ENCODE results near the gene BCOR. TPM values are rescaled to one million over a fixed set of nuclear protein-coding genes. Genes with fewer than 3 reads are reported as not detected.

Gene BCOR
- total and polyA plus RNA-seq, 2 of the 4 experiments (the other 2 are of a cell fraction): 7.5 to 9.0 TPM

DNA sequence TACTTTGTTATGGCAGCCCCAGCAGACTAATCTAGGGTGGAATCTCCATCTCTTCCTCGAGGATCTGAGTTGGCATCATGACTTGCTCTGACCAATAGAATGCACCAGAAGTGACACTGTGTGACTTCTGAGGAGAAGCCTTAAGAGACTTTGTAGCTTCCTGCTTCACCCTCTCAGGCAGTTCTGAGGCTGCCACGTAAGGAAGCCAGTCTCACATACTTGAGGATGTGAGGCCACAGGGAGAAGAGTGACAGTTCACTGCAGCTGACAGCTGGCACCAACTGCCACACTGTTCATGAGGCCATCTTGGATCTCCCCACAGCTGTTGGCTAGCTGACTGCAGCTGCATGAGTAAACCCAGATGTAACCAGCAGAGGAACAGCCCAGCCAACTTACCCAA, 29.3 kb upstream of the BCOR start:
- H3K56ac ChIP-seq (ENCODE audit: extremely low read depth, insufficient read depth, low read length): no peak overlapping the region
- ATAC-seq (ENCODE audit: low read depth) (no peak), DNase-seq (no peak)
- H2BK5ac ChIP-seq (ENCODE audit: low read depth, low read length, poor library complexity, severe bottlenecking): no peak overlapping the region
- H2AK5ac ChIP-seq (ENCODE audit: low read depth, low read length): no peak overlapping the region
- H3K4me2 ChIP-seq (ENCODE audit: low read depth, low read length): no peak overlapping the region
- H3K23ac ChIP-seq (ENCODE audit: low read depth, low read length): no peak overlapping the region
- H2AK9ac ChIP-seq (replicated peaks; ENCODE audit: low read depth, low read length, poor library complexity): no peak overlapping the region
- no peak overlapping the region for H4K5ac ChIP-seq (ENCODE audit: low read depth, low read length)
- BruUV-seq (replicated peaks): no TSS peak
- peaks cover 6% of the 10 kb centered on the region for H3K4me1 ChIP-seq (ENCODE audit: control insufficient read depth, insufficient read depth, low read length)
- no peak overlapping the region for H2BK120ac ChIP-seq (ENCODE audit: low read depth, low read length)
- no peaks in the 10 kb centered on the region for H3K79me1 ChIP-seq (ENCODE audit: low read depth in 1 of 2, low read length in 2 of 2)
- no peak overlapping the region for H4K8ac ChIP-seq (ENCODE audit: low read depth in 2 of 2, low read length in 2 of 2)
- dilution Hi-C loops (cut with HindIII; ENCODE audit: low sequenced_read_pairs, unreplicated experiment) (no loop called here), intact Hi-C loops (cut with micrococcal nuclease) (no loop called here), in situ Hi-C loops (cut with MboI; ENCODE audit: low sequenced_read_pairs) (no loop called here)
- no CpG with 5 or more reads among the region's 2 CpGs for WGBS, 2 experiments (ENCODE audit: extremely low coverage in 2 of 2, insufficient read length in 1 of 2)
- no peak overlapping the region for H4K91ac ChIP-seq (ENCODE audit: insufficient read depth, low read depth, low read length)
- H4K20me1 ChIP-seq (ENCODE audit: insufficient read depth, low read length): no peaks in the 10 kb centered on the region
- no peak overlapping the region for H3K4ac ChIP-seq (ENCODE audit: low read depth, low read length)
- H2AFZ ChIP-seq (replicated peaks; ENCODE audit: low read length, poor library complexity): peak overlapping the region; percentile 23
- no peak for TF ChIP-seq CEBPB (IDR thresholded peaks at IDR 0.05; ENCODE audit: low read depth, low read length)
- TF ChIP-seq, protein P1, sequence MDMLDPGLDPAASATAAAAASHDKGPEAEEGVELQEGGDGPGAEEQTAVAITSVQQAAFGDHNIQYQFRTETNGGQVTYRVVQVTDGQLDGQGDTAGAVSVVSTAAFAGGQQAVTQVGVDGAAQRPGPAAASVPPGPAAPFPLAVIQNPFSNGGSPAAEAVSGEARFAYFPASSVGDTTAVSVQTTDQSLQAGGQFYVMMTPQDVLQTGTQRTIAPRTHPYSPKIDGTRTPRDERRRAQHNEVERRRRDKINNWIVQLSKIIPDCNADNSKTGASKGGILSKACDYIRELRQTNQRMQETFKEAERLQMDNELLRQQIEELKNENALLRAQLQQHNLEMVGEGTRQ (IDR thresholded peaks at IDR 0.05; ENCODE audit: low read depth, low read length): no peak
- no peak for TF ChIP-seq RAD21 (IDR thresholded peaks at IDR 0.05; ENCODE audit: low read length)
- no peak for TF ChIP-seq RCOR1 (IDR thresholded peaks at IDR 0.05; ENCODE audit: insufficient replicate concordance, low read length)
- TF ChIP-seq BHLHE40 (IDR thresholded peaks at IDR 0.05; ENCODE audit: low read depth, low read length): no peak
- TF ChIP-seq, protein P2, sequence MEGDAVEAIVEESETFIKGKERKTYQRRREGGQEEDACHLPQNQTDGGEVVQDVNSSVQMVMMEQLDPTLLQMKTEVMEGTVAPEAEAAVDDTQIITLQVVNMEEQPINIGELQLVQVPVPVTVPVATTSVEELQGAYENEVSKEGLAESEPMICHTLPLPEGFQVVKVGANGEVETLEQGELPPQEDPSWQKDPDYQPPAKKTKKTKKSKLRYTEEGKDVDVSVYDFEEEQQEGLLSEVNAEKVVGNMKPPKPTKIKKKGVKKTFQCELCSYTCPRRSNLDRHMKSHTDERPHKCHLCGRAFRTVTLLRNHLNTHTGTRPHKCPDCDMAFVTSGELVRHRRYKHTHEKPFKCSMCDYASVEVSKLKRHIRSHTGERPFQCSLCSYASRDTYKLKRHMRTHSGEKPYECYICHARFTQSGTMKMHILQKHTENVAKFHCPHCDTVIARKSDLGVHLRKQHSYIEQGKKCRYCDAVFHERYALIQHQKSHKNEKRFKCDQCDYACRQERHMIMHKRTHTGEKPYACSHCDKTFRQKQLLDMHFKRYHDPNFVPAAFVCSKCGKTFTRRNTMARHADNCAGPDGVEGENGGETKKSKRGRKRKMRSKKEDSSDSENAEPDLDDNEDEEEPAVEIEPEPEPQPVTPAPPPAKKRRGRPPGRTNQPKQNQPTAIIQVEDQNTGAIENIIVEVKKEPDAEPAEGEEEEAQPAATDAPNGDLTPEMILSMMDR (conservative IDR thresholded peaks at IDR 0.05; ENCODE audit: low read depth, low read length): no peak
- TF ChIP-seq MXI1 (IDR thresholded peaks at IDR 0.05; ENCODE audit: borderline replicate concordance, low read depth, low read length): no peak
- TF ChIP-seq, protein P3, sequence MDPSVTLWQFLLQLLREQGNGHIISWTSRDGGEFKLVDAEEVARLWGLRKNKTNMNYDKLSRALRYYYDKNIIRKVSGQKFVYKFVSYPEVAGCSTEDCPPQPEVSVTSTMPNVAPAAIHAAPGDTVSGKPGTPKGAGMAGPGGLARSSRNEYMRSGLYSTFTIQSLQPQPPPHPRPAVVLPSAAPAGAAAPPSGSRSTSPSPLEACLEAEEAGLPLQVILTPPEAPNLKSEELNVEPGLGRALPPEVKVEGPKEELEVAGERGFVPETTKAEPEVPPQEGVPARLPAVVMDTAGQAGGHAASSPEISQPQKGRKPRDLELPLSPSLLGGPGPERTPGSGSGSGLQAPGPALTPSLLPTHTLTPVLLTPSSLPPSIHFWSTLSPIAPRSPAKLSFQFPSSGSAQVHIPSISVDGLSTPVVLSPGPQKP (IDR thresholded peaks at IDR 0.05; ENCODE audit: borderline replicate concordance, low read depth, low read length): no peak
- TF ChIP-seq NFE2L2 (IDR thresholded peaks at IDR 0.05; ENCODE audit: low read depth, low read length): no peak
- TF ChIP-seq FOS (IDR thresholded peaks at IDR 0.05; ENCODE audit: low read depth, low read length): no peak
- TF ChIP-seq SMC3 (IDR thresholded peaks at IDR 0.05; ENCODE audit: low read depth, low read length): no peak
- no peak for TF ChIP-seq MAFK (IDR thresholded peaks at IDR 0.05; ENCODE audit: low read depth, low read length)
- no peak for TF ChIP-seq MAZ (IDR thresholded peaks at IDR 0.05; ENCODE audit: borderline replicate concordance, low read depth, low read length)
- no peaks in the 10 kb centered on the region; the same call in 1 of the 2 replicates for H3K27me3 ChIP-seq (ENCODE audit: control insufficient read depth, insufficient read depth, low read length)
- no peak overlapping the region for H3K27ac ChIP-seq (ENCODE audit: insufficient read depth, low read length)
- H2BK15ac ChIP-seq (ENCODE audit: low read depth, low read length): no peak overlapping the region
- peaks cover 3% of the 10 kb centered on the region; the same call in 1 of the 2 replicates for H3K9me1 ChIP-seq (ENCODE audit: insufficient read depth, low read length)
- H3K36me3 ChIP-seq (ENCODE audit: control insufficient read depth, insufficient read depth, low read length): no peaks in the 10 kb centered on the region
- no peak overlapping the region for H2BK20ac ChIP-seq (ENCODE audit: low read depth, low read length)
- ChIA-PET CTCF (no interaction called here), POLR2A (ENCODE audit: unreplicated experiment) (no interaction called here)
- no peaks in the 10 kb centered on the region for H3K9me3 ChIP-seq (ENCODE audit: control insufficient read depth, insufficient read depth, low read length)
- no peak overlapping the region for H3K18ac ChIP-seq (ENCODE audit: low read depth, low read length)
- H3K9ac ChIP-seq (ENCODE audit: low read depth, low read length): no peak overlapping the region
- no peak overlapping the region for H3K4me3 ChIP-seq (ENCODE audit: insufficient read depth, low read depth, low read length)
- no peak overlapping the region for H3K14ac ChIP-seq (replicated peaks; ENCODE audit: low read depth, low read length)
